ENCODE results near the gene FAM110C. TPM values are rescaled to one million over a fixed set of nuclear protein-coding genes. Genes with fewer than 3 reads are reported as not detected.
"Not testable (repeated sequence)": the region's sequence is repeated elsewhere in the genome, so short reads cannot be mapped to it uniquely, and the experiment has no call there.

Gene FAM110C
- total RNA-seq, 1 experiment from 2014 or later, result 20.6 TPM

- no TSS peak for BruUV-seq (replicated peaks)
- Mint-ChIP-seq H3K27ac (ENCODE audit: unreplicated experiment) (no peak overlapping the region), H3K36me3 (ENCODE audit: insufficient read depth, unreplicated experiment) (no peaks in the 10 kb centered on the region), H3K4me3 (ENCODE audit: low read depth, unreplicated experiment) (no peak overlapping the region), H3K9me3 (ENCODE audit: low read depth, unreplicated experiment) (no peaks in the 10 kb centered on the region), H3K4me1 (ENCODE audit: low read depth, unreplicated experiment) (peaks cover 37% of the 10 kb centered on the region), H3K27me3 (ENCODE audit: unreplicated experiment) (no peaks in the 10 kb centered on the region)
- TF ChIP-seq, protein P1, sequence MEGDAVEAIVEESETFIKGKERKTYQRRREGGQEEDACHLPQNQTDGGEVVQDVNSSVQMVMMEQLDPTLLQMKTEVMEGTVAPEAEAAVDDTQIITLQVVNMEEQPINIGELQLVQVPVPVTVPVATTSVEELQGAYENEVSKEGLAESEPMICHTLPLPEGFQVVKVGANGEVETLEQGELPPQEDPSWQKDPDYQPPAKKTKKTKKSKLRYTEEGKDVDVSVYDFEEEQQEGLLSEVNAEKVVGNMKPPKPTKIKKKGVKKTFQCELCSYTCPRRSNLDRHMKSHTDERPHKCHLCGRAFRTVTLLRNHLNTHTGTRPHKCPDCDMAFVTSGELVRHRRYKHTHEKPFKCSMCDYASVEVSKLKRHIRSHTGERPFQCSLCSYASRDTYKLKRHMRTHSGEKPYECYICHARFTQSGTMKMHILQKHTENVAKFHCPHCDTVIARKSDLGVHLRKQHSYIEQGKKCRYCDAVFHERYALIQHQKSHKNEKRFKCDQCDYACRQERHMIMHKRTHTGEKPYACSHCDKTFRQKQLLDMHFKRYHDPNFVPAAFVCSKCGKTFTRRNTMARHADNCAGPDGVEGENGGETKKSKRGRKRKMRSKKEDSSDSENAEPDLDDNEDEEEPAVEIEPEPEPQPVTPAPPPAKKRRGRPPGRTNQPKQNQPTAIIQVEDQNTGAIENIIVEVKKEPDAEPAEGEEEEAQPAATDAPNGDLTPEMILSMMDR (IDR thresholded peaks at IDR 0.05; ENCODE audit: unreplicated experiment), result no peak
- intact Hi-C loops (cut with micrococcal nuclease; ENCODE audit: unreplicated experiment), result no loop called here
- CTCF ChIA-PET, result interaction anchor here (6.6 kb wide), 1 partner anchor 124 kb away, joined by 40 read pairs; no protein-coding TSS in a partner anchor
- DNase-seq, result no peak
These were observed 26.8 kb downstream of the FAM110C start for GRCh38 chr2:19505-19904.

DNA sequence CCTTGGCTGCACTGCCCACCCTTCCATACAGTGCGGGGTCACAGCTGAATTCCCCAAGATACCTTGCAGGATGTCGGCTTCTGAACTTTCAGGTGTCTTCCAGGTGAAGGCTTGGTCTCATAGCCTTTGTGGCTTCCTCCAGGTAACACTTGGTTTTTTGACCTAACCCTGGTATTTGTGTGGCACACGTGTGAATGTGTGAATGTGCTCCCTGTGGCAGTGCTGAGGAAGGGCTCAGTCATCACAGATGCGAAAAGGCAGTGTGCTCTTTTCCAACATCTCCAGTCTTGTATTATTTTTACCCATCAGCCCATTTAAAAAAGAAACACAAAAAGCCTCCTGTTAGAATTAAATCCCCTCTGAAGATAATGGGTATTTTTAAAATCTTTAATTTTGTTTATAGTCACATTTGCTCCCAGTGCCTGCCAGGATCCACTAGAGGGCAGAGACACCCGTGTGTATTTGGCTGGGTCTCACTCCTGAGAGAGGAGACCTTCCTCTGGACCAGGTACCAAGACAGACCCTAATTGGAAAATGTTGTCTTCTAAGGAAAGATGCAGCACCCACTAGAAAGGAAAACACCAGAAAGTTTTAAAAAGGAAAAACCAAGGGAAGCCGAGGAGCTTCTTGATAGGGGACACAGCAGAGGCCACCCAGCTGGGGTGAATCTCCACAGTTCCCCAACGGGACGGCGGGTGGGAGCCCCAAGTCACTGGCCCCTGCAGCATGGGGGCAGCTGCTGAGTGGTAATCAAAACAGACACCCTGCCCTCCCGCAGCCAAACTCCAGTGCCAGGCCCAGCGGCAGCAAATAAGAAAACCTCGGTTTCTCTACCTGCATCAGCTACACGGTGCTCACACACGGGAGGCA is 27.7 kb downstream of the FAM110C start:
- CTCF ChIA-PET, result interaction anchor here (6.6 kb wide), 1 partner anchor 124 kb away, joined by 40 read pairs; no protein-coding TSS in a partner anchor
- Mint-ChIP-seq H3K4me1 (ENCODE audit: low read depth, unreplicated experiment) (peaks cover 37% of the 10 kb centered on the region), H3K9me3 (ENCODE audit: low read depth, unreplicated experiment) (no peaks in the 10 kb centered on the region), H3K27me3 (ENCODE audit: unreplicated experiment) (no peaks in the 10 kb centered on the region), H3K36me3 (ENCODE audit: insufficient read depth, unreplicated experiment) (no peaks in the 10 kb centered on the region), H3K4me3 (ENCODE audit: low read depth, unreplicated experiment) (no peak overlapping the region), H3K27ac (ENCODE audit: unreplicated experiment) (no peak overlapping the region)
- intact Hi-C loops (cut with micrococcal nuclease; ENCODE audit: unreplicated experiment), result no loop called here
- TF ChIP-seq, protein P1 (IDR thresholded peaks at IDR 0.05; ENCODE audit: unreplicated experiment), result peak; percentile 57
- peak; percentile 18 for DNase-seq
- no TSS peak for BruUV-seq (replicated peaks)

GRCh38 chr2:15916-16315 is 30.4 kb downstream of the FAM110C start:
- BruUV-seq (replicated peaks); DNase-seq; H3K36me3 Mint-ChIP-seq (ENCODE audit: insufficient read depth, unreplicated experiment); H3K27me3 Mint-ChIP-seq (ENCODE audit: unreplicated experiment); H3K9me3 Mint-ChIP-seq (ENCODE audit: low read depth, unreplicated experiment); intact Hi-C loops (cut with micrococcal nuclease; ENCODE audit: unreplicated experiment); H3K4me3 Mint-ChIP-seq (ENCODE audit: low read depth, unreplicated experiment): not testable (repeated sequence)
- Mint-ChIP-seq H3K4me1 (ENCODE audit: low read depth, unreplicated experiment) (peaks cover 27% of the 10 kb centered on the region), H3K27ac (ENCODE audit: unreplicated experiment) (peak overlapping the region; percentile 55)
- CTCF ChIA-PET, result interaction anchor here (6.6 kb wide), 1 partner anchor 127 kb away, joined by 40 read pairs; no protein-coding TSS in a partner anchor

DNA sequence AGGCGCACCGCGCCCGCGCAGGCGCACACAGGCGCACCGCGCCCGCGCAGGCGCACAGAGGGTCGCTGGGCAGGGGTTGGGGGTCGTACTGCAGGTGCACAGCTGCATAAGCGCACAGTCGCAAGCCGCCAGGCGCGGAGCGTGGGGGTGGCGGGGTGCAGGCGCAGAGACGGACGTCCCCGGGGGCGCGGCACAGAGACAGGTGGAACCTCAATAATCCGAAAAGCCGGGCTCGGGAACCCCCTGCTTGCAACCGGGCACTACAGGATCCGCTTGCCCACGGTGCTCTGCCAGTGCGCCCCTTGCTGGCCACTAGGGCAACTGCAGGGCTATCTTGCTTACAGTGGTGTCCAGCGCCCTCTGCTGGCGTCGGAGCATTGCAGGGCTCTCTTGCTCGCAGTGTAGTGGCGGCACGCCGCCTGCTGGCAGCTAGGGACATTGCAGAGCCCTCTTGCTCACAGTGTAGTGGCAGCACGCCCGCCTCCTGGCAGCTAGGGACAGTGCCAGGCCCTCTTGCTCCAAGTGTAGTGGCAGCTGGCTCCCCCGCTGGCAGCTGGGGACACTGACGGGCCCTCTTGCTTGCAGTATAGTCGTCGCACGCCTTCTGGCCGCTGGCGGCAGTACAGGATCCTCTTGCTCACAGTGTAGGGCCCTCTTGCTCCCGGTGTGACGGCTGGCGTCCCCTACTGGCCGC is 34.9 kb downstream of the FAM110C start:
- peaks cover 27% of the 10 kb centered on the region for H3K4me1 Mint-ChIP-seq (ENCODE audit: low read depth, unreplicated experiment)
- H3K36me3 Mint-ChIP-seq (ENCODE audit: insufficient read depth, unreplicated experiment), result no peaks in the 10 kb centered on the region
- H3K27ac Mint-ChIP-seq (ENCODE audit: unreplicated experiment), result no peak overlapping the region
- no peaks in the 10 kb centered on the region for H3K9me3 Mint-ChIP-seq (ENCODE audit: low read depth, unreplicated experiment)
- CTCF ChIA-PET, result interaction anchor here (0.6 kb wide), 1 partner anchor 119 kb away, joined by 6 read pairs; no protein-coding TSS in a partner anchor
- BruUV-seq (replicated peaks), result no TSS peak
- DNase-seq, result peak; percentile 56
- TF ChIP-seq, protein P1 (IDR thresholded peaks at IDR 0.05; ENCODE audit: unreplicated experiment), result peak; percentile 66
- H3K4me3 Mint-ChIP-seq (ENCODE audit: low read depth, unreplicated experiment), result no peak overlapping the region
- no peaks in the 10 kb centered on the region for H3K27me3 Mint-ChIP-seq (ENCODE audit: unreplicated experiment)
- intact Hi-C loops (cut with micrococcal nuclease; ENCODE audit: unreplicated experiment), result no loop called here
